ENCODE data around the gene CFAP99. TPM values are rescaled to one million over a fixed set of nuclear protein-coding genes. Genes with fewer than 3 reads are reported as not detected.

Gene CFAP99
- polyA plus RNA-seq, 1 donor (not counting 4 experiments of a cell fraction or from before 2014, with no cell fraction given), result not detected

GRCh38 chr4:2470791-2471190, 52.0 kb downstream of the CFAP99 start:
- Histone ChIP-seq H3K4me3 (ENCODE audit: control insufficient read depth in 2 of 3, extremely low read depth in 1 of 3, insufficient read depth in 2 of 3, low read depth in 1 of 3, low read length in 3 of 3) (peak overlapping the region; percentile 78 to 99 (median 99)), H3K4me1 (ENCODE audit: control insufficient read depth, extremely low read depth, insufficient read depth, low read length) (peaks cover 24% of the 10 kb centered on the region), H3K9ac (ENCODE audit: control insufficient read depth, extremely low read depth, insufficient read depth, low read length) (peak overlapping the region; percentile 94), H3K79me2 (ENCODE audit: control insufficient read depth, insufficient read depth, low read length) (peaks cover 79% of the 10 kb centered on the region), H3K27ac (ENCODE audit: control insufficient read depth, insufficient read depth, low read length) (no peak overlapping the region), H3K9me3 (ENCODE audit: control insufficient read depth, low read depth, low read length) (no peaks in the 10 kb centered on the region), H2AFZ (ENCODE audit: control insufficient read depth, low read length) (no peak overlapping the region), H3K36me3 (ENCODE audit: control insufficient read depth in 2 of 2, extremely low read depth in 1 of 2, insufficient read depth in 2 of 2, low read length in 2 of 2) (peaks cover 0 to 11% of the 10 kb centered on the region in 2 experiments), H3K9me1 (ENCODE audit: control insufficient read depth, extremely low read depth, insufficient read depth, low read length) (no peaks in the 10 kb centered on the region), H3K27me3 (ENCODE audit: control insufficient read depth, extremely low read depth, insufficient read depth, low read length) (no peaks in the 10 kb centered on the region), H3K4me2 (ENCODE audit: control insufficient read depth, extremely low read depth, insufficient read depth, low read depth, low read length) (peak overlapping the region; percentile 97), H4K20me1 (ENCODE audit: control insufficient read depth, extremely low read depth, insufficient read depth, low read length) (peaks cover 17% of the 10 kb centered on the region)
- no peak for FAIRE-seq
- dilution Hi-C loops (cut with MboI; ENCODE audit: extremely low pct_ligation_motif_present, low sequenced_read_pairs), result no loop called here
- TF ChIP-seq, protein P1, sequence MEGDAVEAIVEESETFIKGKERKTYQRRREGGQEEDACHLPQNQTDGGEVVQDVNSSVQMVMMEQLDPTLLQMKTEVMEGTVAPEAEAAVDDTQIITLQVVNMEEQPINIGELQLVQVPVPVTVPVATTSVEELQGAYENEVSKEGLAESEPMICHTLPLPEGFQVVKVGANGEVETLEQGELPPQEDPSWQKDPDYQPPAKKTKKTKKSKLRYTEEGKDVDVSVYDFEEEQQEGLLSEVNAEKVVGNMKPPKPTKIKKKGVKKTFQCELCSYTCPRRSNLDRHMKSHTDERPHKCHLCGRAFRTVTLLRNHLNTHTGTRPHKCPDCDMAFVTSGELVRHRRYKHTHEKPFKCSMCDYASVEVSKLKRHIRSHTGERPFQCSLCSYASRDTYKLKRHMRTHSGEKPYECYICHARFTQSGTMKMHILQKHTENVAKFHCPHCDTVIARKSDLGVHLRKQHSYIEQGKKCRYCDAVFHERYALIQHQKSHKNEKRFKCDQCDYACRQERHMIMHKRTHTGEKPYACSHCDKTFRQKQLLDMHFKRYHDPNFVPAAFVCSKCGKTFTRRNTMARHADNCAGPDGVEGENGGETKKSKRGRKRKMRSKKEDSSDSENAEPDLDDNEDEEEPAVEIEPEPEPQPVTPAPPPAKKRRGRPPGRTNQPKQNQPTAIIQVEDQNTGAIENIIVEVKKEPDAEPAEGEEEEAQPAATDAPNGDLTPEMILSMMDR (optimal IDR thresholded peaks at IDR 0.05 in 1 of 3, IDR thresholded peaks at IDR 0.05 in 1 of 3, conservative IDR thresholded peaks at IDR 0.05 in 1 of 3; ENCODE audit: extremely low read depth in 1 of 3, insufficient read depth in 2 of 3, low read length in 3 of 3), result no peak
- TF ChIP-seq EZH2 (IDR thresholded peaks at IDR 0.05; ENCODE audit: low read length), result no peak
- DNase-seq (ENCODE audit: low read depth, low spot score), result no peak

- dilution Hi-C loops (cut with MboI; ENCODE audit: extremely low pct_ligation_motif_present, low sequenced_read_pairs), result no loop called here
- H3K4me1 ChIP-seq (ENCODE audit: control insufficient read depth, extremely low read depth, insufficient read depth, low read length), result peaks cover 24% of the 10 kb centered on the region
- no peaks in the 10 kb centered on the region for H3K9me3 ChIP-seq (ENCODE audit: control insufficient read depth, low read depth, low read length)
- H3K4me3 ChIP-seq (ENCODE audit: control insufficient read depth in 2 of 3, extremely low read depth in 1 of 3, insufficient read depth in 2 of 3, low read depth in 1 of 3, low read length in 3 of 3), result no peak overlapping the region
- peaks cover 93% of the 10 kb centered on the region for H3K79me2 ChIP-seq (ENCODE audit: control insufficient read depth, insufficient read depth, low read length)
- no peak overlapping the region for H3K4me2 ChIP-seq (ENCODE audit: control insufficient read depth, extremely low read depth, insufficient read depth, low read depth, low read length)
- no peak overlapping the region for H3K9ac ChIP-seq (ENCODE audit: control insufficient read depth, extremely low read depth, insufficient read depth, low read length)
- no peak overlapping the region for H2AFZ ChIP-seq (ENCODE audit: control insufficient read depth, low read length)
- no peak for FAIRE-seq
- no peaks in the 10 kb centered on the region for H3K27me3 ChIP-seq (ENCODE audit: control insufficient read depth, extremely low read depth, insufficient read depth, low read length)
- peaks cover 26% of the 10 kb centered on the region for H4K20me1 ChIP-seq (ENCODE audit: control insufficient read depth, extremely low read depth, insufficient read depth, low read length)
- DNase-seq (ENCODE audit: low read depth, low spot score), result no peak
- peak overlapping the region; percentile 31 for H3K27ac ChIP-seq (ENCODE audit: control insufficient read depth, insufficient read depth, low read length)
- no peaks in the 10 kb centered on the region for H3K9me1 ChIP-seq (ENCODE audit: control insufficient read depth, extremely low read depth, insufficient read depth, low read length)
- peaks cover 0 to 15% of the 10 kb centered on the region in 2 experiments for H3K36me3 ChIP-seq (ENCODE audit: control insufficient read depth in 2 of 2, extremely low read depth in 1 of 2, insufficient read depth in 2 of 2, low read length in 2 of 2)
- TF ChIP-seq EZH2 (IDR thresholded peaks at IDR 0.05; ENCODE audit: low read length), result no peak
- TF ChIP-seq, protein P1 (optimal IDR thresholded peaks at IDR 0.05 in 1 of 3, IDR thresholded peaks at IDR 0.05 in 1 of 3, conservative IDR thresholded peaks at IDR 0.05 in 1 of 3; ENCODE audit: extremely low read depth in 1 of 3, insufficient read depth in 2 of 3, low read length in 3 of 3), result no peak
Measured at GRCh38 chr4:2472187-2472586, 53.4 kb downstream of the CFAP99 start.

All from keratinocyte (primary cell).